OCI-LY3 (cell line): ENCODE results near the gene VAT1L.
A peak's percentile ranks its signal among the peaks of the same experiment; 100 is the strongest.

Experiments
- H2AFZ ChIP-seq: fragments of 200-600, 300-600 bp; shearing (Covaris generic); 2 replicates; pipeline ENCODE4 v1.6.0; 2014; ENCODE audit warnings: antibody characterized with exemption, low read depth, low read length
- H3K27ac ChIP-seq: fragments of 200-600, 300-600 bp; sonication (generic); 2 replicates; pipeline ENCODE4 v1.5.1; 2014; ENCODE audit warnings: mild to moderate bottlenecking, low read length, moderate library complexity, mixed read lengths
- H3K27me3 ChIP-seq: fragments of 200-600, 300-600 bp; sonication (generic); 2 replicates; pipeline ENCODE4 v1.6.1; 2014; ENCODE audit warnings: low read depth, low read length, mixed read lengths
- H3K36me3 ChIP-seq: fragments of 200-600, 300-600 bp; sonication (generic); replicated peaks from 2 replicates; pipeline ENCODE3; 2014; ENCODE audit warnings: low read depth, low read length, mixed read lengths
- H3K4me1 ChIP-seq: fragments of 300-600, 200-600 bp; sonication (generic); 2 replicates; pipeline ENCODE4 v1.6.1; 2014; ENCODE audit warnings: low read length, mixed read lengths
- H3K4me2 ChIP-seq: fragments of 200-600, 300-600 bp; sonication (generic); 2 replicates; pipeline ENCODE4 v1.6.1; 2014; ENCODE audit warnings: low read length, mixed read lengths
- H3K4me3 ChIP-seq: fragments of 300-600, 200-600 bp; sonication (generic); 2 replicates; pipeline ENCODE4 v1.5.1; 2014; ENCODE audit warnings: antibody characterized with exemption, mild to moderate bottlenecking, low read length, moderate library complexity
- H3K79me2 ChIP-seq: fragments of 300-600, 200-600 bp; shearing (Covaris generic); 2 replicates; pipeline ENCODE4 v1.6.1; 2014; ENCODE audit warnings: mild to moderate bottlenecking, low read length, mixed read lengths
- H3K9ac ChIP-seq: fragments of 300-600, 200-600 bp; shearing (Covaris generic); 2 replicates; pipeline ENCODE4 v1.6.0; 2014; ENCODE audit warnings: mild to moderate bottlenecking, low read length, moderate library complexity
- H3K9me3 ChIP-seq: fragments of 200-600, 300-600 bp; shearing (Covaris generic); 2 replicates; pipeline ENCODE4 v1.6.1; 2014; ENCODE audit warnings: low read length, mixed read lengths; ENCODE audit not compliant: insufficient read depth
- H4K20me1 ChIP-seq: fragments of 200-600, 300-600 bp; sonication (generic); 2 replicates; pipeline ENCODE4 v1.6.1; 2016; ENCODE audit warnings: low read length, mixed read lengths; ENCODE audit not compliant: insufficient read depth
- EZH2phosphoT487 ChIP-seq: fragments of 200-600 bp; shearing (Covaris generic); IDR thresholded peaks from 2 replicates; pipeline ENCODE4 v1.6.1; 2018; ENCODE audit warnings: antibody characterized with exemption, mixed run types, low read depth
- TF ChIP-seq, protein P1 (sequence below): fragments of 200-600, 300-600 bp; sonication (generic); IDR thresholded peaks from 2 replicates; pipeline ENCODE4 v1.5.1; 2014; ENCODE audit warnings: antibody characterized with exemption, low read length, low read depth

VAT1L gene

DNA sequence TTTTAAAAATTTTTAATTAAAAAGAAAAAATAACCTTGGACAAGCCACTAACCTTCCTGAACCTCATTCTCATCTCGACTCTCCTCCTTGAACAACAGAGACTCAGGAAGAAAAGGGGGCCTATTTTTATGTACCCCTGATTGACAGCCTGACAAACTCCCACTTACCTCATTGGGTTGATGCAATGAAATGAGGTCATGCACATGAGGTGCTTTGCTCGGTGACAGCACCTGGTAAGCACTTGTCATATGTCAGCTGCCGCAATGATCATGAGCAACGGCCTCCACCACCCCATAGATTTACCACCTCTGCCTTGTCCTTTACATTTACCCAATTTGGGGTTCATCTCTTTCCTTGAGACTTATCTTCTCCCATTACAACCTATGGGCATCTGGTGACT, 167.9 kb downstream of the VAT1L start:
- no peak overlapping the region for H3K27ac ChIP-seq
- H3K9ac ChIP-seq, result no peak overlapping the region
- no peak overlapping the region for H2AFZ ChIP-seq
- H3K4me1 ChIP-seq, result peaks cover 26% of the 10 kb centered on the region
- no peak overlapping the region for H3K4me2 ChIP-seq
- H3K4me3 ChIP-seq, result no peak overlapping the region
- peaks cover 12% of the 10 kb centered on the region; the same call in 1 of the 2 replicates for H3K27me3 ChIP-seq
- H3K9me3 ChIP-seq, result no peaks in the 10 kb centered on the region
- no peaks in the 10 kb centered on the region for H4K20me1 ChIP-seq
- no peaks in the 10 kb centered on the region for H3K79me2 ChIP-seq
- no peak for TF ChIP-seq EZH2phosphoT487
- TF ChIP-seq, protein P1, sequence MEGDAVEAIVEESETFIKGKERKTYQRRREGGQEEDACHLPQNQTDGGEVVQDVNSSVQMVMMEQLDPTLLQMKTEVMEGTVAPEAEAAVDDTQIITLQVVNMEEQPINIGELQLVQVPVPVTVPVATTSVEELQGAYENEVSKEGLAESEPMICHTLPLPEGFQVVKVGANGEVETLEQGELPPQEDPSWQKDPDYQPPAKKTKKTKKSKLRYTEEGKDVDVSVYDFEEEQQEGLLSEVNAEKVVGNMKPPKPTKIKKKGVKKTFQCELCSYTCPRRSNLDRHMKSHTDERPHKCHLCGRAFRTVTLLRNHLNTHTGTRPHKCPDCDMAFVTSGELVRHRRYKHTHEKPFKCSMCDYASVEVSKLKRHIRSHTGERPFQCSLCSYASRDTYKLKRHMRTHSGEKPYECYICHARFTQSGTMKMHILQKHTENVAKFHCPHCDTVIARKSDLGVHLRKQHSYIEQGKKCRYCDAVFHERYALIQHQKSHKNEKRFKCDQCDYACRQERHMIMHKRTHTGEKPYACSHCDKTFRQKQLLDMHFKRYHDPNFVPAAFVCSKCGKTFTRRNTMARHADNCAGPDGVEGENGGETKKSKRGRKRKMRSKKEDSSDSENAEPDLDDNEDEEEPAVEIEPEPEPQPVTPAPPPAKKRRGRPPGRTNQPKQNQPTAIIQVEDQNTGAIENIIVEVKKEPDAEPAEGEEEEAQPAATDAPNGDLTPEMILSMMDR, result no peak
- no peaks in the 10 kb centered on the region for H3K36me3 ChIP-seq

- H2AFZ ChIP-seq, result no peak overlapping the region
- no peaks in the 10 kb centered on the region for H3K79me2 ChIP-seq
- H3K4me1 ChIP-seq, result peaks cover 37% of the 10 kb centered on the region
- H3K9me3 ChIP-seq, result no peaks in the 10 kb centered on the region
- H3K27ac ChIP-seq, result no peak overlapping the region
- H3K27me3 ChIP-seq, result peaks cover 6% of the 10 kb centered on the region; the same call in 1 of the 2 replicates
- H3K9ac ChIP-seq, result no peak overlapping the region
- no peaks in the 10 kb centered on the region for H4K20me1 ChIP-seq
- no peak for TF ChIP-seq EZH2phosphoT487
- TF ChIP-seq, protein P1, result no peak
- H3K36me3 ChIP-seq, result no peaks in the 10 kb centered on the region
- H3K4me3 ChIP-seq, result no peak overlapping the region
- no peak overlapping the region for H3K4me2 ChIP-seq
Measured at GRCh38 chr16:77960766-77961165, 172.4 kb downstream of the VAT1L start.

DNA sequence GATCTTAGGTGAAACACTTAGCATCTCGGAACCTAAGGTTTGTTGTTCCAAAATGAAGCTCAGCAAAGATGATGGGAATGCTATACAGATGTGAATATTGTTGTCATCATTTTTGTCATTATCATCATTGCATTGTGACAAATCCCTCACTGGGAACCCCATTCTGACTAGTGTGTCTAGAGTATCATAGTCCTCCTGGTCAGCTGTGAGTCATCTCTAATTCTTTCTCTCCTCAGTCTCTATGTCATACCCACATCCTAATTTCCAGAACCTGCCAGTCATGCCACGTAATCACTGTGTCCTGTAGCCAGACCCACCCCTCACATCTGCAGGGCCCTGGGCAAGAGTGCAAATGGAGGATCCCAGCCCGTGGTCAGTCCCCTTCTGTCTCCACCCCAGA, 173.4 kb downstream of the VAT1L start:
- H3K4me2 ChIP-seq, result no peak overlapping the region
- no peak overlapping the region for H3K4me3 ChIP-seq
- no peaks in the 10 kb centered on the region for H4K20me1 ChIP-seq
- peaks cover 6% of the 10 kb centered on the region; the same call in 1 of the 2 replicates for H3K27me3 ChIP-seq
- no peak for TF ChIP-seq EZH2phosphoT487
- TF ChIP-seq, protein P1, result no peak
- H2AFZ ChIP-seq, result no peak overlapping the region
- H3K9ac ChIP-seq, result no peak overlapping the region
- H3K4me1 ChIP-seq, result peaks cover 37% of the 10 kb centered on the region
- no peaks in the 10 kb centered on the region for H3K79me2 ChIP-seq
- H3K27ac ChIP-seq, result no peak overlapping the region
- no peaks in the 10 kb centered on the region for H3K36me3 ChIP-seq
- H3K9me3 ChIP-seq, result no peaks in the 10 kb centered on the region

GRCh38 chr16:77962689-77963088, 174.3 kb downstream of the VAT1L start:
- no peaks in the 10 kb centered on the region for H3K36me3 ChIP-seq
- H3K4me1 ChIP-seq, result peaks cover 37% of the 10 kb centered on the region
- peak overlapping the region; percentile 90; the same call in 1 of the 2 replicates for H3K4me2 ChIP-seq
- TF ChIP-seq, protein P1, result no peak
- TF ChIP-seq EZH2phosphoT487, result no peak
- H3K9me3 ChIP-seq, result no peaks in the 10 kb centered on the region
- no peak overlapping the region for H2AFZ ChIP-seq
- no peak overlapping the region for H3K27ac ChIP-seq
- no peaks in the 10 kb centered on the region for H4K20me1 ChIP-seq
- no peak overlapping the region for H3K9ac ChIP-seq
- H3K79me2 ChIP-seq, result no peaks in the 10 kb centered on the region
- H3K27me3 ChIP-seq, result peaks cover 15% of the 10 kb centered on the region
- no peak overlapping the region for H3K4me3 ChIP-seq
